NCI-H1930 (cell line): ENCODE data around the gene OR2F1.
"Not testable (repeated sequence)": the region's sequence is repeated elsewhere in the genome, so short reads cannot be mapped to it uniquely, and the experiment has no call there.

Source experiments
- DNase-seq, 2 experiments: peaks; one replicate each; lab custom pipeline; 2025; lab: John Stamatoyannopoulos, UW

OR2F1 gene

DNA sequence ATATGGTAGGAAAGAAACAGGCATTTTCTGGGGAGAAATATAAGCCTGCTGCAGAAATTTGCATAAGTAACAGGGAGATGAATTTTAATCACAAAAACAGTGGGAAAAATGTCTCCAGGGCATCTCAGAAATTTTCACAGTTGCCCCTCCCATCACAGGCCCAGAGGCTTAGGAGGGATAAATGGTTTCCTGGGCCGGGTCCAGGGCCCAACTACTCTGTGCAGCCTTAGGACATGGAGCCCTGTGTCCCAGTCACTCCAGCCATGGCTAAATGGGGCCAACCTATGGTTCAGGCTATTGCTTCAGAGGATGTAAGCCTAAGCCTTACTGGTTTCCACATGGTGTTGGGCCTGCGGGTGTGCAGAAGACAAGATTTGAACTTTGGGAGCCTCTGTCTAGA is 54.7 kb downstream of the OR2F1 start:
- DNase-seq, result no peak

DNA sequence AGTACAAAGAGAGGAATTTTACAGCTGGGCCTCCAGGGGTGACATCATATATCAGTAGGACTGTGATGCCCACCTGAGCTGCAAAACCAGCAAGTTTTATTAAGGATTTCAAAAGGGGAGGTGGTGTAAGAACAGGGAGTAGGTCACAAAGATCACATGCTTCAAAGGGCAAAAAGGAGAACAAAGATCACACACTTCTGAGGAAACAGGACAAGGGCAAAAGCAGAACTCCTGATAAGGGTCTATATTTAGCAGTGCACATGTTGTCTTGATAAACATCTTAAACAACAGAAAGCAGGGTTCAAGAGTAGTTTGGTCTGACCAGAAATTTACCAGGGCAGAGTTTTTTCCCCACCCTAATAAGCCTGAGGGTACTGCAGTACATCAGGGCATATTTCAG is 55.4 kb downstream of the OR2F1 start:
- DNase-seq, result not testable (repeated sequence)

DNA sequence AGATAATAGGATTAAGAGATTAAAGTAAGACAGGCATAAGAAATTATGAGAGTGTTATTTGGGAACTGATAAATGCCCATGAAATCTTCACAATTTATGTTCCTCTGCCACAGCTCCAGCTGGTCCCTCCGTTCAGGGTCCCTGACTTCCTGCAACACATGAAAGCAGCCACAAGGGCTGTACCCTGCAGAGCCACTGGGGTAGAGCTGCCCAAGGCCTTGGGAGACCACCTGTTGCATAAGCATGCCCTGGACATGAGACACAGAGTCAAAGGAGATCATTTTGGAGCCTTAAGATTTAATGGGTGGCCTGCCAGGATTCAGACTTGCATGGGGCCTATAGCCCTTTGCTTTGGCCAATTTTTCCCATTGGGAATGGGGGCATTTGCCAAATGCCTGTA is 56.2 kb downstream of the OR2F1 start:
- not testable (repeated sequence) for DNase-seq

DNA sequence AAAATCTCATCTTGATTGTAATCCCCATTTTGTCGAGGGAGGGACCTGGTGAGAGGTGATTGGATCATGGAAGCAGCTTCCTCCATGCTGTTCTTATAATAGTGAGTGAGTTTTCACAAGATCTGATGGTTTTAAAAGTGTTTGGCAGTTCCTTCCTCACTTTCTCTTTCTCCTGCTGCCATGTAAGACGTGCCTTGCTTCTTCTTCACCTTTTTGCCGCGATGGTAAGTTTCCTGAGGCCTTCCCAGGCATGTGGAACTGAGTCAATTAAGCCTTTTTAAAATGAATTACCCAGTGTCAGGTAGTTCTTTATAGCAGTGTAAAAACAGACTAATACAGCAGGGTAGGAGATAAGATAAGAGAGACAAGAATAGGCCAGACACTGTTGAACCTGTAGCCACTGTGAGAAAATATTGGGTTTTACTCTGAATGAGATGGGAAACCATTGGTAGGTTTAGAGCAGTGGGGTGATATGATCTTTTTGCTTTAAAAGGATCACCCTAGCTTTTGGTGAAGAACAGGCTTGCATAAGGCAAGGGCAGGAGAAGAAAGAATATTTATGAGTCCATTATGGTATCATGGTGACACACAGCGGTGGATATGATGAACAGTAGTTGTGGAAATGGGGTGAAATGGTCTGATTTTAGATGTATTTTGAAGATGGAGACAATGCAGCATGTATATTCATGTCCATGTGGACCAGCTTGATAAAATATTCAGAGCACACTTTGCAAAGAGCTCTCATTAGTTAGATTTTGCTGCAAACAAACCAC is 57.0 kb downstream of the OR2F1 start:
- no peak for DNase-seq
